Gastrocnemius medialis (tissue), 4 donors: ENCODE measurements around the gene RAD23A. TPM values are rescaled to one million over a fixed set of nuclear protein-coding genes. Genes with fewer than 3 reads are reported as not detected.

Experiments used
- ATAC-seq, 2 donors: fragments of 150-250 bp; one replicate each; pipeline ENCODE4 v1.9.1; 2016
- DNase-seq, 2 donors: peaks; one replicate each; pipeline ENCODE4 v3.0.0-alpha.2; 2019
- H3K27ac ChIP-seq, 4 donors: fragments of 200-600 bp; sonication (generic); 1 replicate in 1 of 4; 2 replicates in 3 of 4; pipeline ENCODE4 v1.5.1; 2016 to 2018; ENCODE audit warnings: mild to moderate bottlenecking in 2 of 4, moderate library complexity in 1 of 4
- H3K27me3 ChIP-seq, 3 donors: fragments of 200-600 bp; sonication (generic) in 2 of 3; 1 replicate in 1 of 3; 2 replicates in 2 of 3; pipeline versions ENCODE4 v1.5.1 to v1.6.0; 2016 to 2019; ENCODE audit warnings: mild to moderate bottlenecking in 1 of 3, moderate library complexity in 1 of 3
- H3K36me3 ChIP-seq, 2 donors: fragments of 200-600 bp; sonication (generic) in 1 of 2; one replicate each; pipeline ENCODE4 v1.5.1; 2017 to 2018
- H3K4me1 ChIP-seq, 2 donors: fragments of 200-600 bp; sonication (generic) in 1 of 2; one replicate each; pipeline ENCODE4 v1.5.1; 2016 to 2017; ENCODE audit warnings: mild to moderate bottlenecking in 2 of 2
- H3K4me3 ChIP-seq, 4 donors: fragments of 200-600 bp; sonication (generic) in 3 of 4; 1 replicate in 1 of 4; 2 replicates in 3 of 4; pipeline ENCODE4 v1.5.1; 2016 to 2019; ENCODE audit warnings: mild to moderate bottlenecking in 2 of 4
- H3K9me3 ChIP-seq, 3 donors: fragments of 200-600 bp; sonication (generic) in 2 of 3; 1 replicate in 1 of 3; 2 replicates in 2 of 3; pipeline ENCODE4 v1.5.1; 2016 to 2019
- CTCF ChIP-seq, 5 experiments: fragments of 450-650 bp in 3 of 5; fragments of 200-600 bp in 2 of 5; sonication (generic) in 2 of 5; IDR thresholded peaks in 4 of 5; conservative IDR thresholded peaks in 1 of 5; 1 replicate in 4 of 5; 2 replicates in 1 of 5; pipeline ENCODE4 v1.5.1; 2016 to 2019; ENCODE audit warnings: antibody characterized with exemption in 5 of 5, mild to moderate bottlenecking in 3 of 5, moderate library complexity in 3 of 5
- POLR2A ChIP-seq, 2 donors: fragments of 450-650 bp; IDR thresholded peaks; one replicate each; pipeline ENCODE4 v1.6.1; 2017; ENCODE audit warnings: antibody characterized with exemption in 2 of 2, mild to moderate bottlenecking in 2 of 2, moderate library complexity in 2 of 2
- in situ Hi-C, 4 donors: fragments of 200-750 bp; cut with MboI; loops; one replicate each; pipeline versions ENCODE4 v1.15.0 to v1.8.0; 2017; ENCODE audit warnings: low sequenced_read_pairs in 4 of 4
- intact Hi-C: fragments of 100-400 bp; cut with DNase I; formaldehyde crosslinking; loops from one replicate; pipeline ENCODE4 v1.15.1; 2023; ENCODE audit warnings: low total_unique reads
- total RNA-seq, 4 donors: library from RNA; depleted of rRNA; stranded (reverse); fragments of >200 nt; gene quantifications; one replicate each; pipeline versions ENCODE4 v1.1.0 to v1.2.3, GENCODE V29; 2016

RAD23A gene
- total RNA-seq, 4 donors from 2014 or later = 618 to 949 (median 780) TPM

- intact Hi-C loops (loop anchor here (1.0 to 10.0 kb wide), 2 partner anchors 18 to 898 kb away; no protein-coding TSS in a partner anchor), in situ Hi-C loops (no loop called here)
- peak overlapping the region; percentile 65 to 94 (median 85) for H3K4me3 ChIP-seq
- DNase-seq = no peak
- TF ChIP-seq CTCF (IDR thresholded peaks at IDR 0.05 in 4 of 5, conservative IDR thresholded peaks at IDR 0.05 in 1 of 5) (no peak), POLR2A (IDR thresholded peaks at IDR 0.05) (no peak)
- H3K27me3 ChIP-seq = no peaks in the 10 kb centered on the region
- H3K9me3 ChIP-seq = no peaks in the 10 kb centered on the region
- H3K36me3 ChIP-seq = peaks cover 0 to 69% of the 10 kb centered on the region in 2 donors
- H3K4me1 ChIP-seq = peaks cover 30 to 34% of the 10 kb centered on the region in 2 donors
- ATAC-seq = no peak
- peak overlapping the region; percentile 96 to 99 (median 98) for H3K27ac ChIP-seq
Measured at GRCh38 chr19:12946731-12947496, 1.3 kb downstream of the RAD23A start.

GRCh38 chr19:12947702-12948611 is 2.3 kb downstream of the RAD23A start:
- TF ChIP-seq POLR2A (IDR thresholded peaks at IDR 0.05) (no peak), CTCF (IDR thresholded peaks at IDR 0.05 in 4 of 5, conservative IDR thresholded peaks at IDR 0.05 in 1 of 5) (no peak)
- peak overlapping the region in 1 of 4 donors; percentile 65 for H3K4me3 ChIP-seq
- no peaks in the 10 kb centered on the region for H3K27me3 ChIP-seq
- no peak for DNase-seq
- peaks cover 0 to 69% of the 10 kb centered on the region in 2 donors for H3K36me3 ChIP-seq
- H3K27ac ChIP-seq = peak overlapping the region; percentile 96 to 99 (median 98)
- in situ Hi-C loops (no loop called here), intact Hi-C loops (loop anchor here (10.0 kb wide), 1 partner anchor 897 kb away; no protein-coding TSS in a partner anchor)
- H3K9me3 ChIP-seq = no peaks in the 10 kb centered on the region
- no peak for ATAC-seq
- H3K4me1 ChIP-seq = peaks cover 38 to 39% of the 10 kb centered on the region in 2 donors

- in situ Hi-C loops (no loop called here), intact Hi-C loops (loop anchor here (10.0 kb wide), 1 partner anchor 896 kb away; no protein-coding TSS in a partner anchor)
- no peak for ATAC-seq
- TF ChIP-seq CTCF (IDR thresholded peaks at IDR 0.05 in 4 of 5, conservative IDR thresholded peaks at IDR 0.05 in 1 of 5) (no peak), POLR2A (IDR thresholded peaks at IDR 0.05) (no peak)
- Histone ChIP-seq H3K27ac (peak overlapping the region; percentile 57 to 99 (median 96)), H3K9me3 (no peaks in the 10 kb centered on the region), H3K4me1 (peaks cover 43 to 47% of the 10 kb centered on the region in 2 donors), H3K36me3 (peaks cover 0 to 71% of the 10 kb centered on the region in 2 donors), H3K4me3 (no peak overlapping the region), H3K27me3 (no peaks in the 10 kb centered on the region)
- DNase-seq = no peak
Measured at GRCh38 chr19:12948612-12949362, 3.1 kb downstream of the RAD23A start.
